GM12878 (cell line): ENCODE results near the gene NBPF3. TPM values are rescaled to one million over a fixed set of nuclear protein-coding genes. Genes with fewer than 3 reads are reported as not detected.
"Not testable (repeated sequence)": the region's sequence is repeated elsewhere in the genome, so short reads cannot be mapped to it uniquely, and the experiment has no call there.

Experiments used
- ATAC-seq: fragments of 200-7000 bp; cut with Tn5 transposase; 3 replicates; pipeline ENCODE4 v1.9.1; 2020; ENCODE audit warnings: mild to moderate bottlenecking, moderate library complexity
- BruUV-seq: library from RNA; stranded (reverse); fragments of 400-500 nt; replicated peaks from 2 replicates; lab custom pipeline; 2021; lab: Mats Ljungman, UMichigan
- CTCF ChIA-PET: fragments of 300-600 bp; sonication (Branson Sonifier 250); formaldehyde crosslinking; extraction: SDS; loops from one replicate; lab custom pipeline; 2021; ENCODE audit warnings: inconsistent platforms; lab: Yijun Ruan, JAX
- POLR2A ChIA-PET: fragments of 350-600 bp; formaldehyde crosslinking; extraction: SDS; loops from one replicate; lab custom pipeline; 2021; ENCODE audit warnings: inconsistent platforms; lab: Charles Lee
- RAD21 ChIA-PET: fragments of 300-600 bp; sonication (Branson Sonifier 250); formaldehyde crosslinking; loops from one replicate; lab custom pipeline; 2023; ENCODE audit warnings: antibody characterized with exemption; ENCODE audit not compliant: unreplicated experiment; lab: Charles Lee
- SMC1A ChIA-PET: fragments of 300-600 bp; sonication (Branson Sonifier 250); formaldehyde crosslinking; loops from one replicate; lab custom pipeline; 2023; ENCODE audit not compliant: unreplicated experiment, uncharacterized antibody; lab: Charles Lee
- DNase-seq: peaks from one replicate; pipeline ENCODE4 v3.0.0-alpha.2; 2011; ENCODE audit warnings: low read depth, low spot score
- FAIRE-seq: peaks from 3 replicates; lab custom pipeline; 2011; peaks lifted over from hg19 to GRCh38; lab: Jason Lieb, UNC
- H2AFZ ChIP-seq: 2 replicates; pipeline ENCODE4 v1.6.0; 2011; ENCODE audit warnings: low read depth, low read length, control low read depth; ENCODE audit not compliant: control insufficient read depth
- H3K27ac ChIP-seq: 2 replicates; pipeline ENCODE4 v1.5.1; 2011; ENCODE audit warnings: control low read depth; ENCODE audit not compliant: control insufficient read depth, insufficient read depth
- H3K27me3 ChIP-seq, 2 experiments: replicated peaks in 1 of 2; 2 replicates each; pipeline versions ENCODE4 v1.6.0 to v1.6.1; 2011; ENCODE audit warnings: low read length in 1 of 2; ENCODE audit not compliant: control insufficient read depth in 2 of 2, insufficient read depth in 2 of 2
- H3K36me3 ChIP-seq, 2 experiments: 2 replicates each; pipeline ENCODE4 v1.5.1; 2011; ENCODE audit warnings: low read length in 1 of 2; ENCODE audit not compliant: control insufficient read depth in 2 of 2, insufficient read depth in 2 of 2
- H3K4me1 ChIP-seq: 2 replicates; pipeline ENCODE4 v1.6.1; 2011; ENCODE audit warnings: mild to moderate bottlenecking, low read length, moderate library complexity, mixed read lengths; ENCODE audit not compliant: control insufficient read depth, insufficient read depth
- H3K4me2 ChIP-seq: 2 replicates; pipeline ENCODE4 v1.6.0; 2011; ENCODE audit warnings: control low read depth; ENCODE audit not compliant: control insufficient read depth, insufficient read depth
- H3K4me3 ChIP-seq: fragments of 200-600 bp; sonication (generic); 2 replicates; pipeline ENCODE4 v1.5.1; 2016
- H3K79me2 ChIP-seq: 2 replicates; pipeline ENCODE4 v1.6.0; 2011; ENCODE audit warnings: low read length; ENCODE audit not compliant: control insufficient read depth, insufficient read depth
- H3K9ac ChIP-seq: 2 replicates; pipeline ENCODE4 v1.8.0; 2011; ENCODE audit warnings: low read length, control low read depth, mixed read lengths; ENCODE audit not compliant: control insufficient read depth, insufficient read depth
- H3K9me3 ChIP-seq: replicated peaks from 3 replicates; pipeline ENCODE4 v1.5.1; 2011; ENCODE audit warnings: mild to moderate bottlenecking, low read length; ENCODE audit not compliant: control insufficient read depth, insufficient read depth
- H4K20me1 ChIP-seq: 2 replicates; pipeline ENCODE4 v1.6.0; 2011; ENCODE audit not compliant: control insufficient read depth, insufficient read depth
- BACH1 ChIP-seq: fragments of 450-650 bp; IDR thresholded peaks from 2 replicates; pipeline ENCODE4 v1.6.1; 2017; ENCODE audit warnings: mild to moderate bottlenecking, borderline replicate concordance
- BRCA1 ChIP-seq: IDR thresholded peaks from 2 replicates; pipeline ENCODE4 v1.6.1; 2011; ENCODE audit warnings: low read depth, low read length, improper control_type of control experiment
- CHD2 ChIP-seq: IDR thresholded peaks from 2 replicates; pipeline ENCODE4 v1.6.1; 2011; ENCODE audit warnings: low read depth, low read length, improper control_type of control experiment, borderline replicate concordance
- KDM1A ChIP-seq: fragments of 200-600 bp; sonication (generic); IDR thresholded peaks from 2 replicates; pipeline ENCODE4 v1.6.1; 2016; ENCODE audit warnings: borderline replicate concordance
- NR2C1 ChIP-seq: fragments of 450-650 bp; IDR thresholded peaks from 2 replicates; pipeline ENCODE4 v1.6.1; 2017; ENCODE audit warnings: antibody characterized with exemption, mild to moderate bottlenecking, moderate library complexity
- NR2C2 ChIP-seq: IDR thresholded peaks from 2 replicates; pipeline ENCODE4 v1.6.1; 2011; ENCODE audit warnings: borderline replicate concordance, low read depth; ENCODE audit not compliant: control insufficient read depth, insufficient read length
- PBX3 ChIP-seq: IDR thresholded peaks from 2 replicates; pipeline ENCODE4 v1.6.1; 2011; ENCODE audit warnings: mild to moderate bottlenecking, low read depth, low read length, moderate library complexity; ENCODE audit not compliant: insufficient replicate concordance
- PKNOX1 ChIP-seq: fragments of 450-650 bp; IDR thresholded peaks from 2 replicates; pipeline ENCODE4 v1.6.1; 2016; ENCODE audit warnings: mild to moderate bottlenecking
- POLR2A ChIP-seq: IDR thresholded peaks from 2 replicates; pipeline ENCODE4 v1.6.1; 2011; ENCODE audit warnings: low read depth, mild to moderate bottlenecking, low read length
- SMAD5 ChIP-seq: IDR thresholded peaks from 2 replicates; pipeline ENCODE4 v1.6.1; 2016; ENCODE audit warnings: antibody characterized with exemption, low read depth
- SP1 ChIP-seq: IDR thresholded peaks from one replicate; pipeline ENCODE4 v1.6.1; 2011; ENCODE audit warnings: low read depth, low read length
- SREBF2 ChIP-seq: IDR thresholded peaks from 2 replicates; pipeline ENCODE4 v1.6.1; 2012; ENCODE audit warnings: mild to moderate bottlenecking, low read length
- SUZ12 ChIP-seq: fragments of 200-600 bp; sonication (generic); IDR thresholded peaks from one replicate; pipeline ENCODE4 v1.6.1; 2018; ENCODE audit warnings: antibody characterized with exemption, mild to moderate bottlenecking; ENCODE audit not compliant: unreplicated experiment
- TAF1 ChIP-seq: IDR thresholded peaks from 2 replicates; pipeline ENCODE4 v1.6.1; 2011; ENCODE audit warnings: mild to moderate bottlenecking, low read depth, low read length, borderline replicate concordance
- TCF12 ChIP-seq: IDR thresholded peaks from 2 replicates; pipeline ENCODE4 v1.6.1; 2011; ENCODE audit warnings: low read depth, mild to moderate bottlenecking, low read length
- TCF7 ChIP-seq: IDR thresholded peaks from 2 replicates; pipeline ENCODE4 v1.6.1; 2014; ENCODE audit warnings: antibody characterized with exemption, borderline replicate concordance
- USF2 ChIP-seq: IDR thresholded peaks from 2 replicates; pipeline ENCODE4 v1.6.1; 2011; ENCODE audit warnings: low read depth, low read length, improper control_type of control experiment, borderline replicate concordance
- WGBS: methylation state at CpG from one replicate; pipeline ENCODE4 v1.1.6; 2016; ENCODE audit warnings: low lambda C conversion rate; ENCODE audit not compliant: insufficient replicate concordance, insufficient coverage; ENCODE audit errors: missing lambda C conversion rate; 5-methylcytosine and 5-hydroxymethylcytosine counted together
- in situ Hi-C: fragments of 300-500 bp; cut with MboI; formaldehyde crosslinking; loops from 9 replicates; pipeline ENCODE4 v1.14.3; 2018; ENCODE audit warnings: mixed read lengths
- intact Hi-C: fragments of 100-400 bp; cut with micrococcal nuclease; formaldehyde crosslinking; loops from one replicate; pipeline ENCODE4 v1.14.2; 2022; ENCODE audit not compliant: unreplicated experiment
- polyA plus RNA-seq, 11 experiments: library from polyadenylated mRNA; depleted of rRNA in 4 of 11; unstranded in 6 of 11; stranded (reverse) in 5 of 11; fragments of >200 nt; fragmentation: Nextera tagmentation in 4 of 11; fragmentation: Illumina TruSeq in 1 of 11; extraction: Ambion mirVana in 4 of 11; extraction: Trizol in 1 of 11; gene quantifications; 1 replicate in 1 of 11; 2 replicates in 10 of 11; pipeline versions ENCODE4 v1.2.1 to v1.2.3, GENCODE V29; 2011 to 2016; ENCODE audit warnings: inconsistent platforms in 2 of 11, missing spikeins in 2 of 11, low read depth in 1 of 11
- total RNA-seq, 4 experiments: library from RNA; depleted of rRNA in 3 of 4; stranded (reverse); fragments of >200 nt in 3 of 4; fragmentation: Illumina TruSeq in 1 of 4; extraction: Trizol in 1 of 4; gene quantifications; 2 replicates each; pipeline versions ENCODE4 v1.2.1 to v1.2.3, GENCODE V29; 2013 to 2021

NBPF3 gene
- total and polyA plus RNA-seq, 10 of the 15 experiments (the other 5 are each of a cell fraction or from before 2014, with no cell fraction given), result 0.56 to 4.4 (median 2.7) TPM

- no peaks in the 10 kb centered on the region for H3K36me3 ChIP-seq
- H3K9me3 ChIP-seq, result no peaks in the 10 kb centered on the region
- FAIRE-seq, result no peak
- H3K27ac ChIP-seq, result no peak overlapping the region
- 75% methylated on average over 2 of the region's 2 CpGs for WGBS
- ChIA-PET CTCF (interaction anchor here (1.5 kb wide), 1 partner anchor 9 kb away, joined by 3 read pairs; no protein-coding TSS in a partner anchor), SMC1A (no interaction called here), POLR2A (no interaction called here), RAD21 (no interaction called here)
- intact Hi-C loops (no loop called here), in situ Hi-C loops (no loop called here)
- no peaks in the 10 kb centered on the region for H4K20me1 ChIP-seq
- no peak for ATAC-seq
- H3K27me3 ChIP-seq, result no peaks in the 10 kb centered on the region
- TF ChIP-seq TCF12, result no peak
- no peak for TF ChIP-seq BACH1
- no peak for TF ChIP-seq SREBF2
- TF ChIP-seq TCF7, result no peak
- TF ChIP-seq PBX3, result no peak
- no peak for TF ChIP-seq SP1
- no peak for TF ChIP-seq KDM1A
- TF ChIP-seq POLR2A, result no peak
- no peak for TF ChIP-seq NR2C1
- TF ChIP-seq TAF1, result no peak
- TF ChIP-seq BRCA1, result no peak
- TF ChIP-seq CHD2, result no peak
- TF ChIP-seq SMAD5, result no peak
- TF ChIP-seq NR2C2, result no peak
- no peak for TF ChIP-seq PKNOX1
- no peak for TF ChIP-seq SUZ12
- no peak for TF ChIP-seq USF2
- no TSS peak for BruUV-seq
- H2AFZ ChIP-seq, result no peak overlapping the region
- H3K4me1 ChIP-seq, result no peaks in the 10 kb centered on the region
- no peak overlapping the region for H3K4me3 ChIP-seq
- no peaks in the 10 kb centered on the region for H3K79me2 ChIP-seq
- no peak overlapping the region for H3K4me2 ChIP-seq
- H3K9ac ChIP-seq, result no peak overlapping the region
- no peak for DNase-seq
Measured at GRCh38 chr1:21451981-21452411, 12.1 kb downstream of the NBPF3 start.

GRCh38 chr1:21453964-21454614, 14.2 kb downstream of the NBPF3 start:
- in situ Hi-C loops, H4K20me1 ChIP-seq, ATAC-seq, CTCF ChIA-PET, H3K4me1 ChIP-seq, H3K9ac ChIP-seq, H3K4me2 ChIP-seq, H3K9me3 ChIP-seq, intact Hi-C loops, H3K27ac ChIP-seq, DNase-seq, BruUV-seq, POLR2A ChIA-PET, H3K79me2 ChIP-seq, H2AFZ ChIP-seq, H3K4me3 ChIP-seq, SMC1A ChIA-PET, RAD21 ChIA-PET, H3K36me3 ChIP-seq, H3K27me3 ChIP-seq: not testable (repeated sequence)
- FAIRE-seq, result peak; percentile 70
- 37% methylated on average over 5 of the region's 5 CpGs for WGBS
